ENCODE measurements around the gene ANKRD30A.
"Not testable (repeated sequence)": the region's sequence is repeated elsewhere in the genome, so short reads cannot be mapped to it uniquely, and the experiment has no call there.

Gene ANKRD30A

GRCh38 chr10:37125191-37125732 is at the start of gene ANKRD30A:
TSS of gene ANKRD30A (plus strand) at chr10:37125598. CDS start at chr10:37125788, 190 bp downstream.
- DNase-seq = no peak

GRCh38 chr10:37076083-37076482 is 49.3 kb upstream of the ANKRD30A start:
- not testable (repeated sequence) for DNase-seq

GRCh38 chr10:37095792-37096573 is 29.4 kb upstream of the ANKRD30A start:
- DNase-seq = no peak

DNA sequence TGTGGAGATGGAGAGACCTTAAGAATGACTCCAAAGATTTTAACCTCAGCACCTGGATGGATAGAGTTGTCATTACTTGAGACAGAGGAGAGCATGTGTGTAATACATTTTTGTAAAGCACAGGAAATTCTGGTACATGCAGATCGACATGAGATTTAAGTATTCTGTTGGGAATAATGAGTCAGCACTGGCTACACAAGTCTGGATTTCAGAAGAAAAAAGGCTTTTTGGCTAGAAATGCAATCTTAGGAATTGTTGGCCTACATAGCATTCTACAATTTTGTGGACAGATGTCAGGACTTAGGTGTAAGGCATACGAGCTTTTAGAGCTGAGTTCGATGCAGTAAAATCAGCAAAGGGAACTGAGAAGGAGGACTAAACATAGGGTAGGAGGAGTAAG is 24.1 kb upstream of the ANKRD30A start:
- no peak for DNase-seq

GRCh38 chr10:37109000-37109399 is 16.4 kb upstream of the ANKRD30A start:
- no peak for DNase-seq

- DNase-seq = no peak
Measured at GRCh38 chr10:37124532-37124931, 866 bp upstream of the ANKRD30A start.

GRCh38 chr10:37125921-37126320 is 523 bp downstream of the ANKRD30A start:
- DNase-seq = no peak

DNA sequence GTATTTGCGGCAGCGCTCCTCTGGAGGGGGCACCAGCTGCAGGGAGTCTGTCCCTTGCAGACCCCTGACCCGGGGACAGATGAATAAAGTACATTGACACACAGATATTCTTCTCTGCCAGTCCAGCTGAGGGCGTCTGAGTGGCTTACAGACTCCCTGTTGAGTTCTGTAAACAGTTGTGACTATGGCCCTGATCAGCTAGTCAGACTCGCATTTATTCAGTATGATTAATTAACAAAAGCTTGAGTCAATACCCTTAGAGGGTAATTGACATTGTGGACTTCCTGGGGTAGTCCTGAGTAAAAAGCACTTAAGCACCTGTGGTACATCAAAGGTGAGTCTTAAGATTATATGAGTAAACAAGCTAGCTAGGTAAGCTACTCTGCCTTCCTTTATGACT is 21.0 kb downstream of the ANKRD30A start:
- no peak for DNase-seq

DNA sequence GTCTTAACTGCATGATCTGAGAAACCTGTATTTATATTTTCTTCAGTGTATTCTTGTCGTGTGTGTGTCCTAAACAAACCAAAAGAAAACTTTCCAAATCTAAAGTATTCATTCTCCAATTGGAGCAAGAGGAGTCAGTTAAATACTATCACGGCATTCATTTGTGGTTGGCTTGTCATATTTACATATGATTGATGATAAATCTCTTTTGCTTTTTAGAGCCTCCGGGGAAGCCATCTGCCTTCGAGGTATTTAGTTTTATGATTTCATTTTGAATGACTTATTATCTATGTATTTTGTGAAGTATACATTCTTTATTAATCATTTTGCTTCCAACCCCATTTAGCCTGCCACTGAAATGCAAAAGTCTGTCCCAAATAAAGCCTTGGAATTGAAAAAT is 37.0 kb downstream of the ANKRD30A start:
- DNase-seq = not testable (repeated sequence)

DNA sequence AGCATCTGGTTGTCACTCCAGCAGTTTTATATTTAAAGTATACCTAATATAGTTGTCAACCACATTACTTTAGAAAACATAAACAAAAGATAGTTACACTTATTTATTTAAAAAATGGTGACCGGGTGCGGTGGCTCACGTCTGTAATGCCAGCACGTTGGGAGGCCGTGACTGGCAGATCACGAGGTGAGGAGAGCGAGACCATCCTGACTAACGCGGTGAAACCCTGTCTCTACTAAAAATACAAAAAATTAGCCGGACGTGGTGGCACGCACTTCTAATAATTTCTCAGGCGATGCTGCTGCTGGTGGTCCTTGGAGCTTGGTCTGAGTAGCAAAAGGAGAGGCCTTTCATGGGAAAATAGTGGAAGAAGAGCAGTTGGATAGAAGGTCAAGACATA is 46.5 kb downstream of the ANKRD30A start:
- not testable (repeated sequence) for DNase-seq

GRCh38 chr10:37178296-37178695 is 52.9 kb downstream of the ANKRD30A start:
- DNase-seq = not testable (repeated sequence)

DNA sequence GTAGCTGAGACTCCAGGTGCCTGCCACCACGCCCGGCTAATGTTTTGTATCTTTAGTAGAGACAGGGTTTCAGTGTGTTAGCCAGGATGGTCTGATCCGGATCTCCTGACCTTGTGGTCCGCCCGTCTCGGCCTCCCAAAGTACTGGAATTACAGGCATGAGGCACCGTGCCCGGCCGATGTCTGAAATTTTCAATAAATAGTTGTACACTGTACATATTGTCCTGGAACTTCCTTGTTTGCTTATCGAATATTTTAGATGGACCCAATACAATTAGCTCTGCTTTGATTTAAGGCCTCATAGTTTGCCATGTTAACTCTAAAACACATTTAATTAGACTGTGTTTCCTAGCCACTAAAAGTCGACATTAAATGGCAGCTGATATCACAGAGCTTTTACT is 57.3 kb downstream of the ANKRD30A start:
- not testable (repeated sequence) for DNase-seq

GRCh38 chr10:37206132-37206531 is 80.7 kb downstream of the ANKRD30A start:
- DNase-seq = no peak

GRCh38 chr10:37220866-37221265 is 95.5 kb downstream of the ANKRD30A start:
- DNase-seq = no peak

GRCh38 chr10:37222046-37222445 is 96.6 kb downstream of the ANKRD30A start:
- no peak for DNase-seq

GRCh38 chr10:37225163-37225562 is 99.8 kb downstream of the ANKRD30A start:
- DNase-seq = no peak

GRCh38 chr10:37226524-37226923 is 101.1 kb downstream of the ANKRD30A start:
- DNase-seq = no peak

- no peak for DNase-seq
Measured at GRCh38 chr10:37234692-37235091, 109.3 kb downstream of the ANKRD30A start.

- DNase-seq = no peak
Measured at GRCh38 chr10:37236093-37236492, 110.7 kb downstream of the ANKRD30A start.

- DNase-seq = no peak
Measured at GRCh38 chr10:37240223-37240622, 114.8 kb downstream of the ANKRD30A start.

- no peak for DNase-seq
Measured at GRCh38 chr10:37246637-37247036, 121.2 kb downstream of the ANKRD30A start.

DNA sequence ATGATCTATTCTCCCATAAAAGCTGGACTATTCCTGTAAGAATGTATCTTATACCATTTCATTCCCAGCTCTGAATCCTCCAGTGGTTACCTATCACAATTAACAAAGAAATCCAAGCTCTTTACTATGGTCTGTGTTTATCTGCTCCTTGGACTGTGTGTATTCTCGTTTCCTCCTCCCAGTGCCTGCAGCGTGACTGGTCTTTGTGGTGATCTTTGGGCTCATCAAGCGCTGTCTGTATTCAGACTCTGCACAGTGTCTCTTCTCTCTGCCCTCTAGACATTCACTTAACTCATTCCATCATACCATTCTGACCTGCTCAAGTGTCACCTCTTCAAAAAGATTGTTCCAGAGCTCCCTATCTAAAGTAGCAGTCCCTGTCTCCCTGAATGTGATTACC is 130.4 kb downstream of the ANKRD30A start:
- DNase-seq = not testable (repeated sequence)

DNA sequence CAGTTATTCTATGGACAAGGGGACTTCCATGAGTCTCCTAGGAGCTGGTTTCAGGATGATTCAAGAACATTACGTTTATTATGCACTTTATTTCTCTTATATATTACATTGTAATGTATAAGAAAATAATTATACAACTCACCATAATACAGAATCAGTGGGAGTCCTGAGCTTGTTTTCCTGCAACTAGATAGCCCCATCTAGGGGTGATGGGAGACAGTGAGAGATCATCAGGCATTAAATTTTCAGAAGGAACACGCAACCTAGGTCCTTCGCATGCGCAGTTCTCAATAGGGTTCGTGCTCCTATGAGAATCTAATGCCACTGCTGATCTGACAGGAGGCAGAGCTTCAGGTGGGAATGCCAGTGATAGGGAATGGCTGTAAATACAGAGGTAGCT is 137.9 kb downstream of the ANKRD30A start:
- no peak for DNase-seq

GRCh38 chr10:37268266-37268665 is 142.9 kb downstream of the ANKRD30A start:
- DNase-seq = no peak
